ENCODE results near the gene MAD1L1. TPM values are rescaled to one million over a fixed set of nuclear protein-coding genes. Genes with fewer than 3 reads are reported as not detected.

The MAD1L1 gene
- total and polyA plus RNA-seq, 2 donors (not counting 1 experiment from before 2014, with no cell fraction given), result 9.8 to 29.4 TPM

- peak overlapping the region; percentile 55 for H3K27ac ChIP-seq (ENCODE audit: insufficient read depth, low read length)
- H3K4me2 ChIP-seq (ENCODE audit: extremely low read depth, insufficient read depth, low read length), result peak overlapping the region; percentile 93
- H3K9me3 ChIP-seq (ENCODE audit: control insufficient read depth, insufficient read depth, low read depth, low read length), result no peaks in the 10 kb centered on the region
- peaks cover 5% of the 10 kb centered on the region for H3K4me1 ChIP-seq (ENCODE audit: control insufficient read depth, extremely low read depth, insufficient read depth, low read length)
- H2AFZ ChIP-seq (ENCODE audit: low read length), result peak overlapping the region; percentile 30
- H3K9ac ChIP-seq (ENCODE audit: insufficient read depth, low read length), result peak overlapping the region; percentile 87
- TF ChIP-seq, protein P1, sequence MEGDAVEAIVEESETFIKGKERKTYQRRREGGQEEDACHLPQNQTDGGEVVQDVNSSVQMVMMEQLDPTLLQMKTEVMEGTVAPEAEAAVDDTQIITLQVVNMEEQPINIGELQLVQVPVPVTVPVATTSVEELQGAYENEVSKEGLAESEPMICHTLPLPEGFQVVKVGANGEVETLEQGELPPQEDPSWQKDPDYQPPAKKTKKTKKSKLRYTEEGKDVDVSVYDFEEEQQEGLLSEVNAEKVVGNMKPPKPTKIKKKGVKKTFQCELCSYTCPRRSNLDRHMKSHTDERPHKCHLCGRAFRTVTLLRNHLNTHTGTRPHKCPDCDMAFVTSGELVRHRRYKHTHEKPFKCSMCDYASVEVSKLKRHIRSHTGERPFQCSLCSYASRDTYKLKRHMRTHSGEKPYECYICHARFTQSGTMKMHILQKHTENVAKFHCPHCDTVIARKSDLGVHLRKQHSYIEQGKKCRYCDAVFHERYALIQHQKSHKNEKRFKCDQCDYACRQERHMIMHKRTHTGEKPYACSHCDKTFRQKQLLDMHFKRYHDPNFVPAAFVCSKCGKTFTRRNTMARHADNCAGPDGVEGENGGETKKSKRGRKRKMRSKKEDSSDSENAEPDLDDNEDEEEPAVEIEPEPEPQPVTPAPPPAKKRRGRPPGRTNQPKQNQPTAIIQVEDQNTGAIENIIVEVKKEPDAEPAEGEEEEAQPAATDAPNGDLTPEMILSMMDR (conservative IDR thresholded peaks at IDR 0.05 in 1 of 2, IDR thresholded peaks at IDR 0.05 in 1 of 2; ENCODE audit: low read depth in 1 of 2, low read length in 2 of 2), result no peak
- TF ChIP-seq EZH2 (IDR thresholded peaks at IDR 0.05; ENCODE audit: low read length, missing control alignments), result no peak
- H4K20me1 ChIP-seq (ENCODE audit: control insufficient read depth, extremely low read depth, insufficient read depth, low read length), result no peaks in the 10 kb centered on the region
- H3K4me3 ChIP-seq (replicated peaks in 1 of 4; ENCODE audit: control extremely low read depth in 1 of 4, insufficient read depth in 1 of 4, low read depth in 3 of 4, low read length in 4 of 4), result peak overlapping the region; percentile 60 to 91 (median 78)
- H3K79me2 ChIP-seq (ENCODE audit: control insufficient read depth, insufficient read depth, low read length), result peaks cover 27% of the 10 kb centered on the region
- H3K27me3 ChIP-seq (ENCODE audit: control insufficient read depth, insufficient read depth, low read length), result no peaks in the 10 kb centered on the region
- peaks cover 14% of the 10 kb centered on the region for H3K36me3 ChIP-seq (ENCODE audit: control insufficient read depth, insufficient read depth, low read length)
- DNase-seq (ENCODE audit: low read depth in 2 of 2), result peak in 1 of 2 donors; percentile 15
These were observed 566 bp downstream of the MAD1L1 start for GRCh38 chr7:2231992-2232765.

- peaks cover 27% of the 10 kb centered on the region for H3K79me2 ChIP-seq (ENCODE audit: control insufficient read depth, insufficient read depth, low read length)
- H3K4me2 ChIP-seq (ENCODE audit: extremely low read depth, insufficient read depth, low read length), result no peak overlapping the region
- no peak for TF ChIP-seq EZH2 (IDR thresholded peaks at IDR 0.05; ENCODE audit: low read length, missing control alignments)
- TF ChIP-seq, protein P1 (conservative IDR thresholded peaks at IDR 0.05 in 1 of 2, IDR thresholded peaks at IDR 0.05 in 1 of 2; ENCODE audit: low read depth in 1 of 2, low read length in 2 of 2), result no peak
- H3K9me3 ChIP-seq (ENCODE audit: control insufficient read depth, insufficient read depth, low read depth, low read length), result no peaks in the 10 kb centered on the region
- no peaks in the 10 kb centered on the region for H3K27me3 ChIP-seq (ENCODE audit: control insufficient read depth, insufficient read depth, low read length)
- H3K27ac ChIP-seq (ENCODE audit: insufficient read depth, low read length), result no peak overlapping the region
- peaks cover 5% of the 10 kb centered on the region for H3K4me1 ChIP-seq (ENCODE audit: control insufficient read depth, extremely low read depth, insufficient read depth, low read length)
- H4K20me1 ChIP-seq (ENCODE audit: control insufficient read depth, extremely low read depth, insufficient read depth, low read length), result no peaks in the 10 kb centered on the region
- no peak overlapping the region for H3K9ac ChIP-seq (ENCODE audit: insufficient read depth, low read length)
- DNase-seq (ENCODE audit: low read depth in 2 of 2), result no peak
- no peak overlapping the region for H3K4me3 ChIP-seq (replicated peaks in 1 of 4; ENCODE audit: control extremely low read depth in 1 of 4, insufficient read depth in 1 of 4, low read depth in 3 of 4, low read length in 4 of 4)
- H2AFZ ChIP-seq (ENCODE audit: low read length), result no peak overlapping the region
- H3K36me3 ChIP-seq (ENCODE audit: control insufficient read depth, insufficient read depth, low read length), result peaks cover 12% of the 10 kb centered on the region
These were observed 1.9 kb downstream of the MAD1L1 start for GRCh38 chr7:2230882-2231281.

DNA sequence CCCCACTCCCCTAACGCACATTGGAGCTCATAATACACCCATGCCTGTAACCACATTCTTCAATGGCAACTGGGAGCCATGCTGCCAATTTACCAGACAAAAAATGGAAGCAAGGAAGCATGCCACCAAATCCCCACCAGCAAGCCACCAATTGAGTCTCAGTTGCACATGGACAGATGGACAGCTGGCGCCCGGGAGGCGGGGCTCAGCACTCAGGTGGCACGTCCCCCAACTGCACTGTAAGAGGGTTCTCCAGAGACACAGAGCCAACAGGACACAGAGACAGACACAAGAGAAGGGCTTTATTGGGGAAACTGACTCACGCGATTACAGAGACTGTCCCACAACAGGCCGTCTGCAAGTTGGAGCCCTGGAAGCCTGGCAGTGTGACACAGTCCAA is 2.5 kb downstream of the MAD1L1 start:
- peaks cover 27% of the 10 kb centered on the region for H3K79me2 ChIP-seq (ENCODE audit: control insufficient read depth, insufficient read depth, low read length)

More for the DNA sequence above, 2.5 kb downstream of the MAD1L1 start:
- Histone ChIP-seq H3K9ac (ENCODE audit: insufficient read depth, low read length) (no peak overlapping the region), H2AFZ (ENCODE audit: low read length) (no peak overlapping the region), H3K4me2 (ENCODE audit: extremely low read depth, insufficient read depth, low read length) (no peak overlapping the region), H3K4me1 (ENCODE audit: control insufficient read depth, extremely low read depth, insufficient read depth, low read length) (peaks cover 5% of the 10 kb centered on the region), H4K20me1 (ENCODE audit: control insufficient read depth, extremely low read depth, insufficient read depth, low read length) (no peaks in the 10 kb centered on the region), H3K4me3 (replicated peaks in 1 of 4; ENCODE audit: control extremely low read depth in 1 of 4, insufficient read depth in 1 of 4, low read depth in 3 of 4, low read length in 4 of 4) (no peak overlapping the region), H3K9me3 (ENCODE audit: control insufficient read depth, insufficient read depth, low read depth, low read length) (no peaks in the 10 kb centered on the region), H3K27ac (ENCODE audit: insufficient read depth, low read length) (no peak overlapping the region), H3K36me3 (ENCODE audit: control insufficient read depth, insufficient read depth, low read length) (peaks cover 15% of the 10 kb centered on the region), H3K27me3 (ENCODE audit: control insufficient read depth, insufficient read depth, low read length) (no peaks in the 10 kb centered on the region)
- no peak for TF ChIP-seq EZH2 (IDR thresholded peaks at IDR 0.05; ENCODE audit: low read length, missing control alignments)
- TF ChIP-seq, protein P1 (conservative IDR thresholded peaks at IDR 0.05 in 1 of 2, IDR thresholded peaks at IDR 0.05 in 1 of 2; ENCODE audit: low read depth in 1 of 2, low read length in 2 of 2), result no peak
- DNase-seq (ENCODE audit: low read depth in 2 of 2), result no peak

Measured in fibroblast of lung (primary cell).